ENCODE measurements around the gene GPR62.

GPR62 gene

GRCh38 chr3:51995346-51996163, 40.4 kb downstream of the GPR62 start, which contains the start of gene RPL29:
Gene RPL29, minus strand, starts transcription at chr3:51995895. Its CDS starts 434 bp downstream, at chr3:51995461.
- DNase-seq = peak; percentile 95

- DNase-seq = no peak
These were observed 42.0 kb downstream of the GPR62 start for GRCh38 chr3:51997172-51997571.

- no peak for DNase-seq
These were observed 42.9 kb downstream of the GPR62 start for GRCh38 chr3:51997935-51998596.

GRCh38 chr3:51998774-51999173, 43.6 kb downstream of the GPR62 start:
- no peak for DNase-seq

- DNase-seq = no peak
These were observed 44.7 kb downstream of the GPR62 start for GRCh38 chr3:51999846-52000245.

- peak; percentile 86 for DNase-seq
These were observed 46.3 kb downstream of the GPR62 start for GRCh38 chr3:52001443-52001974.

- DNase-seq = no peak
These were observed 47.6 kb downstream of the GPR62 start for GRCh38 chr3:52002748-52003147.

- peak; percentile 94 for DNase-seq
These were observed 49.1 kb downstream of the GPR62 start for GRCh38 chr3:52004163-52004787.

GRCh38 chr3:52004906-52005395, 49.8 kb downstream of the GPR62 start:
- DNase-seq = no peak

GRCh38 chr3:52005571-52005986, 50.4 kb downstream of the GPR62 start:
- DNase-seq = peak; percentile 79

GRCh38 chr3:52006017-52006819, 51.0 kb downstream of the GPR62 start:
- no peak for DNase-seq

- DNase-seq = no peak
These were observed 51.6 kb downstream of the GPR62 start for GRCh38 chr3:52006820-52007133.
